Spleen (tissue), 11 donors: ENCODE data around the gene CLEC17A. TPM values are rescaled to one million over a fixed set of nuclear protein-coding genes. Genes with fewer than 3 reads are reported as not detected.
"Not testable (repeated sequence)": the region's sequence is repeated elsewhere in the genome, so short reads cannot be mapped to it uniquely, and the experiment has no call there.

Experiments
- DNase-seq: peaks from one replicate; pipeline ENCODE4 v3.0.0-alpha.2; 2020
- H3K27ac ChIP-seq, 8 donors: fragments of 200-600 bp; sonication (generic) in 7 of 8; 1 replicate in 4 of 8; 2 replicates in 4 of 8; pipeline versions ENCODE4 v1.5.0 to v1.8.0; 2016 to 2021; ENCODE audit warnings: inconsistent platforms in 4 of 8, mild to moderate bottlenecking in 4 of 8, moderate library complexity in 1 of 8
- H3K27me3 ChIP-seq, 7 donors: fragments of 200-600 bp; sonication (generic) in 6 of 7; replicated peaks in 1 of 7; 1 replicate in 4 of 7; 2 replicates in 3 of 7; pipeline versions ENCODE4 v1.5.0 to v1.8.0; 2016 to 2021; ENCODE audit warnings: inconsistent platforms in 3 of 7, mild to moderate bottlenecking in 1 of 7
- H3K36me3 ChIP-seq, 6 donors: fragments of 200-600 bp; sonication (generic) in 5 of 6; 1 replicate in 4 of 6; 2 replicates in 2 of 6; pipeline versions ENCODE4 v1.5.0 to v1.8.0; 2016 to 2021; ENCODE audit warnings: inconsistent platforms in 2 of 6
- H3K4me1 ChIP-seq, 6 donors: fragments of 200-600 bp; sonication (generic) in 5 of 6; 1 replicate in 3 of 6; 2 replicates in 3 of 6; pipeline versions ENCODE4 v1.5.0 to v1.8.0; 2016 to 2021; ENCODE audit warnings: inconsistent platforms in 3 of 6
- H3K4me3 ChIP-seq, 8 donors: fragments of 200-600 bp; sonication (generic) in 7 of 8; 1 replicate in 4 of 8; 2 replicates in 4 of 8; pipeline versions ENCODE4 v1.5.0 to v1.8.0; 2016 to 2021; ENCODE audit warnings: inconsistent platforms in 4 of 8, mild to moderate bottlenecking in 4 of 8, moderate library complexity in 2 of 8
- H3K9me3 ChIP-seq, 8 donors: fragments of 200-600 bp; sonication (generic) in 7 of 8; 1 replicate in 4 of 8; 2 replicates in 4 of 8; pipeline versions ENCODE4 v1.5.0 to v1.8.0; 2016 to 2021; ENCODE audit warnings: inconsistent platforms in 4 of 8
- POLR2A ChIP-seq, 3 donors: fragments of 450-650 bp; IDR thresholded peaks; one replicate each; pipeline ENCODE4 v1.5.1; 2017; ENCODE audit warnings: antibody characterized with exemption in 3 of 3, mild to moderate bottlenecking in 1 of 3
- POLR2AphosphoS5 ChIP-seq, 3 donors: sonication (generic); formaldehyde crosslinking; IDR thresholded peaks; one replicate each; pipeline ENCODE4 v1.5.1; 2017; ENCODE audit warnings: antibody characterized with exemption in 3 of 3
- WGBS, 5 donors: extraction: QIAGEN DNeasy Blood & Tissue Kit in 3 of 5; methylation state at CpG; one replicate each; pipeline versions ENCODE4 v1.1.5 to v1.1.7; 2013 to 2018; 5-methylcytosine and 5-hydroxymethylcytosine counted together
- intact Hi-C: fragments of 100-400 bp; cut with DNase I; formaldehyde crosslinking; loops from one replicate; pipeline ENCODE4 v1.15.0; 2023; ENCODE audit warnings: low total_unique reads
- polyA plus RNA-seq, 3 donors: library from polyadenylated mRNA; stranded (reverse); fragments of 200-250 nt; gene quantifications; one replicate each; pipeline ENCODE4 v1.2.1, GENCODE V29; 2013
- total RNA-seq, 7 donors: library from RNA; depleted of rRNA in 3 of 7; stranded (reverse); fragments of >200 nt in 3 of 7; fragmentation: NEBNext Ultra II Directional in 4 of 7; extraction: Animal tissue kit (Norgen Biotek cat#: 25700) in 4 of 7; gene quantifications; one replicate each; pipeline versions ENCODE4 v1.1.0 to v1.2.1, GENCODE V29; 2016 to 2021
- TF ChIP-seq, protein P1 (sequence below), 11 experiments: fragments of 200-600 bp in 7 of 11; fragments of 450-650 bp in 4 of 11; sonication (generic) in 4 of 11; IDR thresholded peaks in 8 of 11; conservative IDR thresholded peaks in 3 of 11; 1 replicate in 7 of 11; 2 replicates in 4 of 11; pipeline versions ENCODE4 v1.4.0 to v1.8.0; 2016 to 2021; ENCODE audit warnings: antibody characterized with exemption in 11 of 11, inconsistent platforms in 4 of 11, mild to moderate bottlenecking in 1 of 11
- donor health status: healthy with polysubstance abuse.
- donor health status: DM: no; HTN: no; CAD: no; lungs with moderate emphysema.
- donor health status: DM: no; HTN: no; CAD: no.
- donor health status: Bipolar disorder and iron deficiency.
- donor health status: healthy.
- donor health status: DM: no; HTN: no; CAD: no.
- donor health status: DM: yes; HTN: yes; CAD: no.

CLEC17A gene
- total and polyA plus RNA-seq, 10 donors, result 17.9 to 47.6 (median 23.4) TPM

DNA sequence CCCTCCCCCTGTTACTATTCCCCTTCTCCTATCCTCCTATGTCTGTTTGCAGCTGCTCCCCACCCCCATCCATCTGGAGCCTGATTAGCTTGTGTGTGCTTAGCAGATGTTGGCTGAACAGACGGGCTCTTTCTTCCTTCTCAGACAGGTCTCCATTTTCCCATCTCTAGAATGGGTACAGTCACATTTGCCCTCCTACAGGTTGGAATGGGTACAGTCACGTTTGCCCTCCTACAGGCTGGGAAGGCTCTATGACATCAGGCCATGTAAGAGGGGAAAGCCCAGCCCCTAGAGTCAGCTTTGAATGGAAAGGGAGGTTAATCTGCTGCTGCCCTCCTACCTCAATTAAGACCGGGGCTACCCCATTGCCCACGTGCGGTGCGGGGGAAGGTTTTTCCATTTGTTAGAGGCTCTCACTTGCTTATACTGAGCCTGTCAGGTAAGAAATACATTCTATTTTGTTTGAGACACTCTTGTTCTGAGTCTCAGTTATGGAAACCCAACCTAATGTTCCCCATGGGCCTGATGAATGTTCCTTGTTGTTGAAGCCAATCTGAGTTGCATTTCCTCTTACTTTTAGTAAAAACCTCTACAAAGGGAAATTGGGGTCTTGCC is 2.2 kb upstream of the CLEC17A start:
- no peak for TF ChIP-seq POLR2AphosphoS5 (IDR thresholded peaks at IDR 0.05)
- TF ChIP-seq, protein P1, sequence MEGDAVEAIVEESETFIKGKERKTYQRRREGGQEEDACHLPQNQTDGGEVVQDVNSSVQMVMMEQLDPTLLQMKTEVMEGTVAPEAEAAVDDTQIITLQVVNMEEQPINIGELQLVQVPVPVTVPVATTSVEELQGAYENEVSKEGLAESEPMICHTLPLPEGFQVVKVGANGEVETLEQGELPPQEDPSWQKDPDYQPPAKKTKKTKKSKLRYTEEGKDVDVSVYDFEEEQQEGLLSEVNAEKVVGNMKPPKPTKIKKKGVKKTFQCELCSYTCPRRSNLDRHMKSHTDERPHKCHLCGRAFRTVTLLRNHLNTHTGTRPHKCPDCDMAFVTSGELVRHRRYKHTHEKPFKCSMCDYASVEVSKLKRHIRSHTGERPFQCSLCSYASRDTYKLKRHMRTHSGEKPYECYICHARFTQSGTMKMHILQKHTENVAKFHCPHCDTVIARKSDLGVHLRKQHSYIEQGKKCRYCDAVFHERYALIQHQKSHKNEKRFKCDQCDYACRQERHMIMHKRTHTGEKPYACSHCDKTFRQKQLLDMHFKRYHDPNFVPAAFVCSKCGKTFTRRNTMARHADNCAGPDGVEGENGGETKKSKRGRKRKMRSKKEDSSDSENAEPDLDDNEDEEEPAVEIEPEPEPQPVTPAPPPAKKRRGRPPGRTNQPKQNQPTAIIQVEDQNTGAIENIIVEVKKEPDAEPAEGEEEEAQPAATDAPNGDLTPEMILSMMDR (IDR thresholded peaks at IDR 0.05 in 8 of 11, conservative IDR thresholded peaks at IDR 0.05 in 3 of 11), result no peak
- no peak for TF ChIP-seq POLR2A (IDR thresholded peaks at IDR 0.05)
- H3K36me3 ChIP-seq, result no peaks in the 10 kb centered on the region
- H3K4me1 ChIP-seq, result peaks cover 0 to 57% (median 12%) of the 10 kb centered on the region in 6 donors
- DNase-seq, result no peak
- WGBS, 5 donors, result 43 to 72% (median 60%) methylated on average over 6 of the region's 6 CpGs
- H3K9me3 ChIP-seq, result no peaks in the 10 kb centered on the region
- H3K27me3 ChIP-seq, result no peaks in the 10 kb centered on the region
- H3K4me3 ChIP-seq, result no peak overlapping the region
- intact Hi-C loops, result no loop called here
- no peak overlapping the region for H3K27ac ChIP-seq

DNA sequence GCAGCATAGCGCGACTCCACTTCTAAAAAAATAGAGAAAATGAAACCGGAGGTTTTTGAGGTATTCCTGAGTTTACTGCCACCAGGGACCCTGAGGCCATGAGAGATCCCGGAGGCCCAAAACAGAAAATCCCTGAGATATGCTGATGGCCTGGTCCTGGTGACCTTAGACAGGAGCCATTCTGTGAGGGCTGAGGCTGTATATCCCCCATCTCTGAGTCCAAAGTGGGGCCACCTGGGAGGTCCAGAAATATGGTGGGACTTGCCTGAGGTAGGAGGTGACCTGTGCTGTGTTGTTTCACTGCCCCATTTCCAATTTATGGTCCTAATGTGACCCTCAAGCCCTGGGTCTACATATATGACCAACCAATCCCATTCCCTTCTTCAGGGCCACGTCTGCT is 1.5 kb downstream of the CLEC17A start:
- DNase-seq, H3K9me3 ChIP-seq, H3K36me3 ChIP-seq, intact Hi-C loops, H3K27me3 ChIP-seq: not testable (repeated sequence)
- WGBS, 5 donors, result 66 to 88% (median 79%) methylated on average over 4 to 5 of the region's 5 CpGs
- Histone ChIP-seq H3K4me3 (peak overlapping the region in 7 of 8 donors; percentile 34 to 70 (median 42)), H3K4me1 (peaks cover 0 to 46% (median 4%) of the 10 kb centered on the region in 6 donors), H3K27ac (peak overlapping the region in 4 of 8 donors; percentile 52 to 79 (median 65))

- H3K27ac ChIP-seq, result peak overlapping the region in 1 of 8 donors; percentile 15
- 0 to 68% (median 43%) methylated on average over 1 to 3 of the region's 3 CpGs for WGBS, 5 donors
- peaks cover 0 to 46% (median 4%) of the 10 kb centered on the region in 6 donors for H3K4me1 ChIP-seq
- DNase-seq, H3K27me3 ChIP-seq, intact Hi-C loops, H3K36me3 ChIP-seq, H3K9me3 ChIP-seq: not testable (repeated sequence)
- peak overlapping the region in 4 of 8 donors; percentile 5 to 70 (median 33) for H3K4me3 ChIP-seq
Measured at GRCh38 chr19:14585187-14585586, 2.3 kb downstream of the CLEC17A start.

DNA sequence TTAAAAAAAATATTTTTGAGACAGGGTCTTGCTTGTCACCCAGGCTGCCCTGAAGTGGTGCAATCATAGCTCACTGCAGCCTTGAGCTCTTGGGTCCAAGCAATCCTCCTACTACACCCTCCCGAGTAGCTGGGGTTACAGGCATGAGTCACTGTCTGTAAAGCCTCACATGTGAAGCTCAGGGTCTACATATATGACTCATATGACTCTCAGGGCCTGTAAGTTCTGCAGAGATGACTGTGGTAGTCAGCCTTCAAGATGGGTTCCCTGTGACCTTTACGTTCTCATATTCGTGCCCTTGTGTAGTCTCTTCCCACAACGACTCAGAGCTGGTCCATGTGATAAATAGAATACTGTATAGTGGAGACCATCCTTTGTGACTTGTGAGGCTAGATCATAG is 6.5 kb downstream of the CLEC17A start:
- 20 to 80% (median 65%) methylated on average over 1 to 4 of the region's 4 CpGs for WGBS, 5 donors

DNA sequence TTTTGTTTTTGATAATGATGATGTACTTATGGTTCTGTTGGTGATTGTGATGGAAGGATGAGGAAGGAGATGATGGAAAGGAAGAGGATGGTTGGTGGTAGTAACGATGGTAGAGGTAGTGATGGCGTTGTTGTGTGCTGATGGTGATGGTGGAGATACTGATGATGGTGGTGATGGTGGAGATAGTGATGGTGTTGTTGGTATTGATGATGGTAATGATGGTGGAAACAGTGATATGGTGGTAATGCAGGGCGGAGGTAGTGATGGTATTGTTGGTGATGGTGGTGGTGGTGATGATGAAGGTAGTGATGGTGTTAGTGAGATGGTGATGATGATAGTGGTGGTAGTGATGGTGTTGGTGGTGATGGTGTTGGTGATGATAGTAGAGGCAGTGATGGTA is 12.7 kb downstream of the CLEC17A start:
- Histone ChIP-seq H3K27me3 (peaks cover 0 to 5% (median 0%) of the 10 kb centered on the region in 7 donors), H3K27ac (peak overlapping the region in 1 of 8 donors; percentile 17), H3K9me3 (no peaks in the 10 kb centered on the region), H3K4me3 (no peak overlapping the region), H3K36me3 (peaks cover 0 to 63% (median 1%) of the 10 kb centered on the region in 6 donors), H3K4me1 (peaks cover 0 to 28% (median 0%) of the 10 kb centered on the region in 6 donors)
- WGBS, 5 donors, result 90 to 97% (median 90%) methylated on average over 3 of the region's 3 CpGs
- TF ChIP-seq POLR2A (IDR thresholded peaks at IDR 0.05), result no peak
- DNase-seq, result no peak
- intact Hi-C loops, result no loop called here

More for the DNA sequence above, 6.5 kb downstream of the CLEC17A start:
- H3K9me3 ChIP-seq, H3K4me3 ChIP-seq, H3K27ac ChIP-seq, DNase-seq, intact Hi-C loops, H3K27me3 ChIP-seq: not testable (repeated sequence)
- peaks cover 0 to 44% (median 0%) of the 10 kb centered on the region in 6 donors for H3K4me1 ChIP-seq
- H3K36me3 ChIP-seq, result peaks cover 0 to 20% (median 0%) of the 10 kb centered on the region in 6 donors

- intact Hi-C loops, result no loop called here
- WGBS, 5 donors, result 93 to 97% (median 94%) methylated on average over 7 to 8 of the region's 8 CpGs
- TF ChIP-seq POLR2AphosphoS5 (IDR thresholded peaks at IDR 0.05), result no peak
- TF ChIP-seq POLR2A (IDR thresholded peaks at IDR 0.05), result no peak
- TF ChIP-seq, protein P1 (IDR thresholded peaks at IDR 0.05 in 8 of 11, conservative IDR thresholded peaks at IDR 0.05 in 3 of 11), result no peak
- H3K27ac ChIP-seq, result no peak overlapping the region
- H3K4me3 ChIP-seq, result no peak overlapping the region
- peaks cover 0 to 69% (median 1%) of the 10 kb centered on the region in 6 donors for H3K36me3 ChIP-seq
- H3K9me3 ChIP-seq, result peaks cover 0 to 7% (median 2%) of the 10 kb centered on the region in 8 donors
- no peak for DNase-seq
- peaks cover 0 to 5% (median 0%) of the 10 kb centered on the region in 7 donors for H3K27me3 ChIP-seq
- peaks cover 0 to 28% (median 15%) of the 10 kb centered on the region in 6 donors for H3K4me1 ChIP-seq
Measured at GRCh38 chr19:14599548-14600147, 16.8 kb downstream of the CLEC17A start.
